GM19193 (cell line): ENCODE data around the gene UBE3C.

ENCODE experiments used
- POLR2A ChIP-seq: IDR thresholded peaks from 4 replicates; pipeline ENCODE4 v1.6.1; 2011; ENCODE audit not compliant: insufficient read depth, insufficient read length; ENCODE audit errors: extremely low read depth

UBE3C gene

DNA sequence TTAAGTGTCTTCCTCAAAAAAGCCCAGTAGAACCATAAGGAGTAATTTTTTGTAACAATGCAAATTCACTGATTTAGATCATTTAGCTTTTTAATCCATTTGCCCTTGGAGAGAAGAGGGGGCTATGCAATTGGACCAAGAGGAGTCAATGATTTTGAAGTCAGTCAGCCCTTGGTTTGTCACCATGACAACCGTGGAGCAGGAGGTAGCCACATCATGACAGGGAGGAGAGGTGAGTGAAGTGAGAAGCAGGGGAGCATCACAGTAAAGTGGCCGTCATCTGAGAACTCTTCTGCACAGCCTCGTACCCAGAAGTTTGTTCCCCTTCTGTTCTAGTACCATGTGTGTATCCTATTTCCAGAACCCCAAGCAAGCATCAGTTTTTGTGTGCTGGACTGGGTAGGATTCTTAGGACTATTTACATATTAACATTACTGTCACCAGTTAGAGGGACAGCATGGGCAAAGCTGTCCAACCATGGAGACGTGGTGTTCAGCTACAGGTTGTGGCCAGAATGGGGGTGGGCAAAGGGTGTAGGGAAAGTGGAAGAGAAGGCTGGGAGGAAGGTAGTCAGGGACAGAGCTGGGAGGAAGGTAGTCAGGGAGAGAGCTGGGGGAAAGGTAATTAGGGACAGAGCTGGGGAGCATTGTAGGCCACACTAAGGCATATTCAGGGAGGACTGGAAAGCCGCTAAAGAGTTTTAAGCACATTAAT, 13.1 kb downstream of the UBE3C start:
- no peak for TF ChIP-seq POLR2A

DNA sequence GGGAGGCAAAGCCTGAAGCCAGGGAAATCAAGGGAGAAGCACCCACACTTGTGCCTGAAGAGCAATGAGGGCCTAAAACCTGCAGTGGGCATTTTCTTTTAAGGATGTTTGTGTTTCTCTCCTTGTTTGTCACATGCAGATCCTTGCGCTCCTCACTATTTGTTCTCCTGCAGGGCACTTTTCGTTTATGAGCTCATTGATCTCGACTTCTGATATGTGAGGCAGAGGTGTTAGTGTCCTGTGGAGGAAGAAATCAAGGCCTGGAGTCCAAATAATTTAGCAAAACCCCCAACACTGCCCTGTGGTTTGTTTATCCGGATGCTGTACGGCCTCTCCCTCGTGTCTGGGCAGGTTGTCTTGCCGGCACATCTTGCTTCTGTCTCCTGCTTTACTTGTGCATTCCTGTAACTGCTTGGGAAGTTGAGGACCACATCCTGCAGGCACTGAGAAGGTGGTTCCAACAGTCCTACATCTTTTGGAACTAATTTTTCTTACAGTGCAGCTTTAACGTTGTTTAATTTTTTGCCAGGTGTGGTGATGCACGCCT, 13.7 kb downstream of the UBE3C start:
- TF ChIP-seq POLR2A, result no peak

DNA sequence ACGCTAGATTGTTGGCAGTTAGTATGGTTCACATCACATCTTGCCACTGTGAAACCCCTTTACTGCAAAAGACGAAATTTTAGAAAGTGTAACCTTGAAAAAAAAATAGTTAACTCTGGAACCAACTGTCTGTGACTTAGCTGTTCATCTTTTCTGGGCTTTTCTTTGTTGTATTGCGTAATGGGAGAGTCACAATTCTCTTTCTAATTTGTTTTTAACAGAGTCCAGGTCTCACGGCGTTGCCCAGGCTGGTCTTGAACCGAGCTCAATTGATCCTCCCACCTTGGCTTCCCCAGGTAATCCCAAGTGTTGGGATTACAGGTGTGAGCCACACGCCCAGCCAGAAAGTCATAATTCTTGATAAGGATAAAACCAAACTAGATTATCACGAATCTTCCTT, 14.5 kb downstream of the UBE3C start:
- TF ChIP-seq POLR2A, result no peak

GRCh38 chr7:157155959-157156358, 17.2 kb downstream of the UBE3C start:
- no peak for TF ChIP-seq POLR2A

GRCh38 chr7:157158400-157158799, 19.7 kb downstream of the UBE3C start:
- TF ChIP-seq POLR2A, result no peak

DNA sequence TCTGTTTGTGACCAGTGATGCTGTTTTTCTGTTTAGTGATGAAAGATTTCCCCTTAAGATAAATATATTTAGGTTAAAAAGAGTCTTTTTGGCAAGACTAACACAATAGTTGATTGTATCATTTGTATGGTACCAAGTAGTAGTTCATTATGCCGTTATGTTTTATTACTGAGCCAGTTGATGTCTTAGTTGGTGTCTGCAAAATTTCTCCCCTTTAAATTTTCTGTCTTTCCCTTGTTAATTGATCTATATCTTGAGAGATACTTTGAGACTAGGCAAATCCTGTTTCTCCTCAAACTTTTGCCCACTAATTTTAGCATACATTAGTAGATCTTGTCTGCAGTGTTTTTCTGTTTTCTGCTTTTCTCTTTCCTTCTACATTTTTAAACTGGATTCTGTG, 21.7 kb downstream of the UBE3C start:
- TF ChIP-seq POLR2A, result no peak

- no peak for TF ChIP-seq POLR2A
These were observed 27.3 kb downstream of the UBE3C start for GRCh38 chr7:157165987-157166386.

- TF ChIP-seq POLR2A, result no peak
These were observed 29.8 kb downstream of the UBE3C start for GRCh38 chr7:157168571-157168970.

DNA sequence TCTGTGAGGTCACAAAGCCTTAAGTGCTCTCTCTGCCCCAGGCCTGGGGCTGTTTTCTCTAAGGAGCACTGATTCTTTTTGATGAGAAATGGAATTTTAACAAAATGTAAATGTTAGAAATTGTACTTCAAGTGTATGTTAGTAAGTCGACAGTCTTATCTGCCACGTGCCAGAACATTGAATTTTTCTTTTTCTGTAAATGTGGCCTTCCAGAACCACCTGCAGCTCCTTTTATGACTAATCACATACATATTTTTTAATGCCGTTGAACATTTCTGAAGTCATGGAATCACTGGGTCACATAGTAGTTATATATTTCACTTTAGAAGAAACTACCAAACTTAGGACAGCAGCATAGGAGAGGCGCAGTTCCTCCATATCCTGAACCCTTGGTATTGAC, 38.0 kb downstream of the UBE3C start:
- no peak for TF ChIP-seq POLR2A

DNA sequence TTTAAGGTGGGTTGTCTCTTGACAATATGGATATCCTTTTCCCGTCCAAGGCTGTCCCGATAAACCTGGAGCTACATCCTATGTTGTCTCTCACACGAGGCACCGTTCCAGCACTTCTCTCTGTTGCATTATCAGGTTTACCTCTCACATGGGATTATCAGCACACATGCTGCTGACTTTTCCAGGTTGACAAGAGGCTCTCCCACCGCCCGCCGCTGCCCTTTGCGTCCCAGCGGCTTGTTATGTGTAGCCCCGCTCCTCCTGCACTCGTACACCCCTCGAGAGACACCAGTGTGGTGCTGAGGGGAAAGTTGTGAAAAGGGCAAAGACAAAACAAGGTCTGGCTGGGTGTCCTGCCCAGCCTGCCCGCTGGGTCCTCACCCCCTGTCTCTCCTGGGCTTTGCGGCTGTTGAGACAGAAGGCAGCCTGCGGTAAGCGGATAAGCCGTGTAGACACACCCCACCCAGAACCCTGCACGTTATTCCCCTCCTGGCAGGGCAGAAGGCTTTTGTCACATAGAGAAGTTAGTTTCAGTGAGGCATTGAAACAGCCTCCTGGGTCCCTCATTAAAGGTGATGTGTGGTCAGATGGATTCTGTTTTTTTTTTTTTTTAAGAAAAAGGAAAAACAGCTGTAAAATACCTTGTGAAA, 38.7 kb downstream of the UBE3C start:
- TF ChIP-seq POLR2A, result no peak

- no peak for TF ChIP-seq POLR2A
These were observed 39.3 kb downstream of the UBE3C start for GRCh38 chr7:157177983-157178381.

GRCh38 chr7:157183832-157184231, 45.1 kb downstream of the UBE3C start:
- TF ChIP-seq POLR2A, result no peak

- no peak for TF ChIP-seq POLR2A
These were observed 49.5 kb downstream of the UBE3C start for GRCh38 chr7:157188091-157188665.

DNA sequence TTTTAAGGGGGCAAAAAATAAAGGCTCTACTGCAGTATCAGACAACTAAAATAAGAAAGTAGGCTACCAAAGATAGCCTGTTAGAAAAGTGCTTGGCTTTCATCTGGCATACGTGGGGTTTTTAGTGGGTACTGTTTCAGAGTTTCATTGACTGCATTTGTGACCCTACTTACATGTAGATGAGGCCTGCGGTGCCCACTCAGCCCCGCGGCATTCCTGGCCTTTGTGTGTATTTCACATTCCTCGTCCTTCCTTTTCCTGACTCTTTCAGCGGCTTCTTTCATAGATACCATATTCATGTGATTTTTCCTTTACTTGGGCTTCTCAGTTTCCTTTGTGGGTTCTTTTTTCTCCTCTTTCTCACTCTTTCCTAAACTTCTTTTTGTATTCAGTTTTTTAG, 50.7 kb downstream of the UBE3C start:
- TF ChIP-seq POLR2A, result no peak

DNA sequence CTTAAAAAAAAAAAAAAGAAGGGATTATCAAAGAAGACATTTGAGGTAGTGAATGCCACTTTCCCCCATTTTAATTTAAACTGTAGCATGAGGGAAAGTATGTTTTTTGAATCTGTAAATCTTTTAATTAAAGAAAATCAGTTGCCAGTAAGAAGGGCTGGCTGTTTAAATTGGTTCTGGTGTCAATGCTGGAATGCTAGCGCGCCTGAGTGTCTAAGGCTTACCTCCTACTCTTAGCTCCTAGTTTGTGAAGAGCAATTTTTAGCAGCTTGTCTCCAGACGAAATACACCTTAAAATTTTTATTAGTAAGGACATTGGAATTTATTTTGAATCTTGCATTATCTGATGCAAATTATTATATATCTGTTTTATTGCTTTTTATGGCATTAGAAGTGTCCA, 54.1 kb downstream of the UBE3C start:
- no peak for TF ChIP-seq POLR2A

DNA sequence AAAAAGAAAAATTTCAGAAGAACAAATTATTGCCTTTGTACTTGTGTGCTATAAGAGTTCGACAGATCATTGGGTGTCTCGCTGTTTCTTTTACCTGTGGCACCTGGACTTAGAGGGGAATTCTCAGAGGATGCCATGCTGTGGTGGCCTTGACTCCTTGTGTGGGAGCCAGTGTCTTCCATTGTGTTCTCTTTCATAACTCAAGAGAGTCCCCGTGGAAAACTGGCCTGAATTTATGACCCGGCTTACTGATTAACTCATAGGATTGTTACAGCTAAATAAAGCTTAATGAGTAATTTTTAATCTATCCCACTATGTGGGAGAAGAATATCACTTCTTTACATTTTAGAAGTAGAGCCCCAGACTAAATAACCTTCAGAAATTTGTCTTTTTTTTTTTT, 54.5 kb downstream of the UBE3C start:
- no peak for TF ChIP-seq POLR2A
